Measurements from ENCODE around the gene TNFRSF17. TPM values are rescaled to one million over a fixed set of nuclear protein-coding genes. Genes with fewer than 3 reads are reported as not detected.

Gene TNFRSF17
- total and polyA plus RNA-seq, 9 of the 15 experiments (the other 6 are each of a cell fraction or from before 2014, with no cell fraction given) = not detected

DNA sequence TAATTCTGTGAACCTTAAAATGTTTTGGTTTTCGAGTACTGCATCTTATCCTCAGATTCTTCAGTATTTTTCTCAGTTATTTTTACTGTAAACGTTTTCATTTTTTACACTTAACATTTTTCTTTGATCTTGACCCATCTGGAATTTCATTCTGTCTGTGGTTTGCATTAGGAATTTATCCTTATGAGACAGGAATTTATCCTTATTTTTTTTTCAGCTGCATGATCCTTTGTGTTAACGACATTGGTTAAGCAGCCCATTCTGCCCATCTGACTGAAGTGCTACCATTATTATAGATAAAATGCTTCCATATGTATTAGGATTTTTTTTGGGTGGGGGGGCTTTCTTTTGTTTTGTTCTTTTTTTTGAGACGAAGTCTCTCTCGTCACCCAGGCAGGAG is 52.5 kb downstream of the TNFRSF17 start (continued):
- TF ChIP-seq, protein P1, sequence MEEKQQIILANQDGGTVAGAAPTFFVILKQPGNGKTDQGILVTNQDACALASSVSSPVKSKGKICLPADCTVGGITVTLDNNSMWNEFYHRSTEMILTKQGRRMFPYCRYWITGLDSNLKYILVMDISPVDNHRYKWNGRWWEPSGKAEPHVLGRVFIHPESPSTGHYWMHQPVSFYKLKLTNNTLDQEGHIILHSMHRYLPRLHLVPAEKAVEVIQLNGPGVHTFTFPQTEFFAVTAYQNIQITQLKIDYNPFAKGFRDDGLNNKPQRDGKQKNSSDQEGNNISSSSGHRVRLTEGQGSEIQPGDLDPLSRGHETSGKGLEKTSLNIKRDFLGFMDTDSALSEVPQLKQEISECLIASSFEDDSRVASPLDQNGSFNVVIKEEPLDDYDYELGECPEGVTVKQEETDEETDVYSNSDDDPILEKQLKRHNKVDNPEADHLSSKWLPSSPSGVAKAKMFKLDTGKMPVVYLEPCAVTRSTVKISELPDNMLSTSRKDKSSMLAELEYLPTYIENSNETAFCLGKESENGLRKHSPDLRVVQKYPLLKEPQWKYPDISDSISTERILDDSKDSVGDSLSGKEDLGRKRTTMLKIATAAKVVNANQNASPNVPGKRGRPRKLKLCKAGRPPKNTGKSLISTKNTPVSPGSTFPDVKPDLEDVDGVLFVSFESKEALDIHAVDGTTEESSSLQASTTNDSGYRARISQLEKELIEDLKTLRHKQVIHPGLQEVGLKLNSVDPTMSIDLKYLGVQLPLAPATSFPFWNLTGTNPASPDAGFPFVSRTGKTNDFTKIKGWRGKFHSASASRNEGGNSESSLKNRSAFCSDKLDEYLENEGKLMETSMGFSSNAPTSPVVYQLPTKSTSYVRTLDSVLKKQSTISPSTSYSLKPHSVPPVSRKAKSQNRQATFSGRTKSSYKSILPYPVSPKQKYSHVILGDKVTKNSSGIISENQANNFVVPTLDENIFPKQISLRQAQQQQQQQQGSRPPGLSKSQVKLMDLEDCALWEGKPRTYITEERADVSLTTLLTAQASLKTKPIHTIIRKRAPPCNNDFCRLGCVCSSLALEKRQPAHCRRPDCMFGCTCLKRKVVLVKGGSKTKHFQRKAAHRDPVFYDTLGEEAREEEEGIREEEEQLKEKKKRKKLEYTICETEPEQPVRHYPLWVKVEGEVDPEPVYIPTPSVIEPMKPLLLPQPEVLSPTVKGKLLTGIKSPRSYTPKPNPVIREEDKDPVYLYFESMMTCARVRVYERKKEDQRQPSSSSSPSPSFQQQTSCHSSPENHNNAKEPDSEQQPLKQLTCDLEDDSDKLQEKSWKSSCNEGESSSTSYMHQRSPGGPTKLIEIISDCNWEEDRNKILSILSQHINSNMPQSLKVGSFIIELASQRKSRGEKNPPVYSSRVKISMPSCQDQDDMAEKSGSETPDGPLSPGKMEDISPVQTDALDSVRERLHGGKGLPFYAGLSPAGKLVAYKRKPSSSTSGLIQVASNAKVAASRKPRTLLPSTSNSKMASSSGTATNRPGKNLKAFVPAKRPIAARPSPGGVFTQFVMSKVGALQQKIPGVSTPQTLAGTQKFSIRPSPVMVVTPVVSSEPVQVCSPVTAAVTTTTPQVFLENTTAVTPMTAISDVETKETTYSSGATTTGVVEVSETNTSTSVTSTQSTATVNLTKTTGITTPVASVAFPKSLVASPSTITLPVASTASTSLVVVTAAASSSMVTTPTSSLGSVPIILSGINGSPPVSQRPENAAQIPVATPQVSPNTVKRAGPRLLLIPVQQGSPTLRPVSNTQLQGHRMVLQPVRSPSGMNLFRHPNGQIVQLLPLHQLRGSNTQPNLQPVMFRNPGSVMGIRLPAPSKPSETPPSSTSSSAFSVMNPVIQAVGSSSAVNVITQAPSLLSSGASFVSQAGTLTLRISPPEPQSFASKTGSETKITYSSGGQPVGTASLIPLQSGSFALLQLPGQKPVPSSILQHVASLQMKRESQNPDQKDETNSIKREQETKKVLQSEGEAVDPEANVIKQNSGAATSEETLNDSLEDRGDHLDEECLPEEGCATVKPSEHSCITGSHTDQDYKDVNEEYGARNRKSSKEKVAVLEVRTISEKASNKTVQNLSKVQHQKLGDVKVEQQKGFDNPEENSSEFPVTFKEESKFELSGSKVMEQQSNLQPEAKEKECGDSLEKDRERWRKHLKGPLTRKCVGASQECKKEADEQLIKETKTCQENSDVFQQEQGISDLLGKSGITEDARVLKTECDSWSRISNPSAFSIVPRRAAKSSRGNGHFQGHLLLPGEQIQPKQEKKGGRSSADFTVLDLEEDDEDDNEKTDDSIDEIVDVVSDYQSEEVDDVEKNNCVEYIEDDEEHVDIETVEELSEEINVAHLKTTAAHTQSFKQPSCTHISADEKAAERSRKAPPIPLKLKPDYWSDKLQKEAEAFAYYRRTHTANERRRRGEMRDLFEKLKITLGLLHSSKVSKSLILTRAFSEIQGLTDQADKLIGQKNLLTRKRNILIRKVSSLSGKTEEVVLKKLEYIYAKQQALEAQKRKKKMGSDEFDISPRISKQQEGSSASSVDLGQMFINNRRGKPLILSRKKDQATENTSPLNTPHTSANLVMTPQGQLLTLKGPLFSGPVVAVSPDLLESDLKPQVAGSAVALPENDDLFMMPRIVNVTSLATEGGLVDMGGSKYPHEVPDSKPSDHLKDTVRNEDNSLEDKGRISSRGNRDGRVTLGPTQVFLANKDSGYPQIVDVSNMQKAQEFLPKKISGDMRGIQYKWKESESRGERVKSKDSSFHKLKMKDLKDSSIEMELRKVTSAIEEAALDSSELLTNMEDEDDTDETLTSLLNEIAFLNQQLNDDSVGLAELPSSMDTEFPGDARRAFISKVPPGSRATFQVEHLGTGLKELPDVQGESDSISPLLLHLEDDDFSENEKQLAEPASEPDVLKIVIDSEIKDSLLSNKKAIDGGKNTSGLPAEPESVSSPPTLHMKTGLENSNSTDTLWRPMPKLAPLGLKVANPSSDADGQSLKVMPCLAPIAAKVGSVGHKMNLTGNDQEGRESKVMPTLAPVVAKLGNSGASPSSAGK (IDR thresholded peaks at IDR 0.05) = no peak
- TF ChIP-seq, protein P2, sequence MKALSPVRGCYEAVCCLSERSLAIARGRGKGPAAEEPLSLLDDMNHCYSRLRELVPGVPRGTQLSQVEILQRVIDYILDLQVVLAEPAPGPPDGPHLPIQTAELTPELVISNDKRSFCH (CRISPR knock-in tag; IDR thresholded peaks at IDR 0.05) = no peak
- TF ChIP-seq, protein P2 (tag; IDR thresholded peaks at IDR 0.05) = no peak
- TF ChIP-seq, protein P3, sequence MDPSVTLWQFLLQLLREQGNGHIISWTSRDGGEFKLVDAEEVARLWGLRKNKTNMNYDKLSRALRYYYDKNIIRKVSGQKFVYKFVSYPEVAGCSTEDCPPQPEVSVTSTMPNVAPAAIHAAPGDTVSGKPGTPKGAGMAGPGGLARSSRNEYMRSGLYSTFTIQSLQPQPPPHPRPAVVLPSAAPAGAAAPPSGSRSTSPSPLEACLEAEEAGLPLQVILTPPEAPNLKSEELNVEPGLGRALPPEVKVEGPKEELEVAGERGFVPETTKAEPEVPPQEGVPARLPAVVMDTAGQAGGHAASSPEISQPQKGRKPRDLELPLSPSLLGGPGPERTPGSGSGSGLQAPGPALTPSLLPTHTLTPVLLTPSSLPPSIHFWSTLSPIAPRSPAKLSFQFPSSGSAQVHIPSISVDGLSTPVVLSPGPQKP (CRISPR knock-in tag; IDR thresholded peaks at IDR 0.05) = no peak

Small RNA genes within 50 kb of the gene (small RNA-seq; reads per million reads assigned to genes)
- gene AC007216.5 = not detected
- not detected for gene UBL5P4

Other genes with a start within 250 kb of the TNFRSF17 start
- 26.2 and 32.9 TPM in 2 replicates for gene TXNDC11, start 222.4 kb upstream of the TNFRSF17 start, total RNA-seq (2014; rRNA removed)
- 17.8 TPM in 2 replicates for gene TXNDC11, start 222.4 kb upstream of the TNFRSF17 start, total RNA-seq (2014; rRNA removed; fragmentation: Illumina TruSeq; extraction: Trizol)
- 28.2 and 28.6 TPM in 2 replicates for gene TXNDC11, start 222.4 kb upstream of the TNFRSF17 start, total RNA-seq (2015; rRNA removed; fragmentation: Illumina TruSeq; extraction: Trizol)
- gene TXNDC11, start 222.4 kb upstream of the TNFRSF17 start, total RNA-seq (2021) = 25.4 and 26.2 TPM in 2 replicates
- gene TXNDC11, start 222.4 kb upstream of the TNFRSF17 start, polyA plus RNA-seq (2011; rRNA removed) = 32.6 and 35.8 TPM in 2 replicates
- gene TXNDC11, start 222.4 kb upstream of the TNFRSF17 start, polyA plus RNA-seq (2014; fragmentation: Illumina TruSeq; extraction: Trizol) = 27.7 and 29.2 TPM in 2 replicates
- 1 to 10 TPM in 1 of 2 experiments, under 1 TPM in 1; 0.66 to 2.3 TPM for gene TXNDC11, start 222.4 kb upstream of the TNFRSF17 start, polyA plus RNA-seq (2014; fragmentation: Nextera tagmentation; extraction: Ambion mirVana)
- 22.2 and 32.3 TPM in 2 replicates for gene TXNDC11, start 222.4 kb upstream of the TNFRSF17 start, polyA plus RNA-seq (2014; rRNA removed)
- gene ZC3H7A, start 168.0 kb upstream of the TNFRSF17 start, total RNA-seq (2014; rRNA removed) = 19.8 and 21.7 TPM in 2 replicates
- gene ZC3H7A, start 168.0 kb upstream of the TNFRSF17 start, total RNA-seq (2014; rRNA removed; fragmentation: Illumina TruSeq; extraction: Trizol) = 23.7 and 27.1 TPM in 2 replicates
- gene ZC3H7A, start 168.0 kb upstream of the TNFRSF17 start, total RNA-seq (2015; rRNA removed; fragmentation: Illumina TruSeq; extraction: Trizol) = 26.4 and 28.2 TPM in 2 replicates
- gene ZC3H7A, start 168.0 kb upstream of the TNFRSF17 start, total RNA-seq (2021) = 37.1 and 39.4 TPM in 2 replicates
- 30.7 and 31.3 TPM in 2 replicates for gene ZC3H7A, start 168.0 kb upstream of the TNFRSF17 start, polyA plus RNA-seq (2011; rRNA removed)
- gene ZC3H7A, start 168.0 kb upstream of the TNFRSF17 start, polyA plus RNA-seq (2014; fragmentation: Illumina TruSeq; extraction: Trizol) = 40.0 and 49.1 TPM in 2 replicates
- 10 to 100 TPM; 22.5 to 23.1 TPM for gene ZC3H7A, start 168.0 kb upstream of the TNFRSF17 start, polyA plus RNA-seq (2014; fragmentation: Nextera tagmentation; extraction: Ambion mirVana)
- gene ZC3H7A, start 168.0 kb upstream of the TNFRSF17 start, polyA plus RNA-seq (2014; rRNA removed) = 26.0 and 35.8 TPM in 2 replicates
- gene RSL1D1, start 113.7 kb upstream of the TNFRSF17 start, total RNA-seq (2014; rRNA removed) = 259 and 349 TPM in 2 replicates
- gene RSL1D1, start 113.7 kb upstream of the TNFRSF17 start, total RNA-seq (2014; rRNA removed; fragmentation: Illumina TruSeq; extraction: Trizol) = 418 and 492 TPM in 2 replicates
- 374 and 403 TPM in 2 replicates for gene RSL1D1, start 113.7 kb upstream of the TNFRSF17 start, total RNA-seq (2015; rRNA removed; fragmentation: Illumina TruSeq; extraction: Trizol)
- gene RSL1D1, start 113.7 kb upstream of the TNFRSF17 start, total RNA-seq (2021) = 254 and 259 TPM in 2 replicates
- gene RSL1D1, start 113.7 kb upstream of the TNFRSF17 start, polyA plus RNA-seq (2011; rRNA removed) = 169 and 299 TPM in 2 replicates
- gene RSL1D1, start 113.7 kb upstream of the TNFRSF17 start, polyA plus RNA-seq (2014; fragmentation: Illumina TruSeq; extraction: Trizol) = 598 and 753 TPM in 2 replicates
- 100 to 1,000 TPM; 373 to 662 TPM for gene RSL1D1, start 113.7 kb upstream of the TNFRSF17 start, polyA plus RNA-seq (2014; fragmentation: Nextera tagmentation; extraction: Ambion mirVana)
- 240 and 316 TPM in 2 replicates for gene RSL1D1, start 113.7 kb upstream of the TNFRSF17 start, polyA plus RNA-seq (2014; rRNA removed)
- 107 TPM in 2 replicates for gene GSPT1, start 49.3 kb upstream of the TNFRSF17 start, total RNA-seq (2014; rRNA removed)
- gene GSPT1, start 49.3 kb upstream of the TNFRSF17 start, total RNA-seq (2014; rRNA removed; fragmentation: Illumina TruSeq; extraction: Trizol) = 151 and 161 TPM in 2 replicates
- gene GSPT1, start 49.3 kb upstream of the TNFRSF17 start, total RNA-seq (2015; rRNA removed; fragmentation: Illumina TruSeq; extraction: Trizol) = 147 and 148 TPM in 2 replicates
- 210 and 219 TPM in 2 replicates for gene GSPT1, start 49.3 kb upstream of the TNFRSF17 start, total RNA-seq (2021)
- gene GSPT1, start 49.3 kb upstream of the TNFRSF17 start, polyA plus RNA-seq (2011; rRNA removed) = 126 and 162 TPM in 2 replicates
- 219 and 269 TPM in 2 replicates for gene GSPT1, start 49.3 kb upstream of the TNFRSF17 start, polyA plus RNA-seq (2014; fragmentation: Illumina TruSeq; extraction: Trizol)
- gene GSPT1, start 49.3 kb upstream of the TNFRSF17 start, polyA plus RNA-seq (2014; fragmentation: Nextera tagmentation; extraction: Ambion mirVana) = 10 to 100 TPM; 63.8 to 75.0 TPM
- gene GSPT1, start 49.3 kb upstream of the TNFRSF17 start, polyA plus RNA-seq (2014; rRNA removed) = 111 and 132 TPM in 2 replicates
- 0.86 and 1.4 TPM in 2 replicates for gene NPIPB2, start 23.2 kb upstream of the TNFRSF17 start, total RNA-seq (2014; rRNA removed)
- 1.8 and 1.9 TPM in 2 replicates for gene NPIPB2, start 23.2 kb upstream of the TNFRSF17 start, total RNA-seq (2014; rRNA removed; fragmentation: Illumina TruSeq; extraction: Trizol)
- gene NPIPB2, start 23.2 kb upstream of the TNFRSF17 start, total RNA-seq (2015; rRNA removed; fragmentation: Illumina TruSeq; extraction: Trizol) = 2.9 and 3.4 TPM in 2 replicates
- gene NPIPB2, start 23.2 kb upstream of the TNFRSF17 start, total RNA-seq (2021) = 2.9 and 4.1 TPM in 2 replicates
- 1.0 and 1.9 TPM in 2 replicates for gene NPIPB2, start 23.2 kb upstream of the TNFRSF17 start, polyA plus RNA-seq (2011; rRNA removed)
- 0.58 and 0.91 TPM in 2 replicates for gene NPIPB2, start 23.2 kb upstream of the TNFRSF17 start, polyA plus RNA-seq (2014; fragmentation: Illumina TruSeq; extraction: Trizol)
- gene NPIPB2, start 23.2 kb upstream of the TNFRSF17 start, polyA plus RNA-seq (2014; fragmentation: Nextera tagmentation; extraction: Ambion mirVana) = under 1 TPM in 1 of 2 experiments, not detected in 1; 0.21 TPM
- 1.9 and 3.6 TPM in 2 replicates for gene NPIPB2, start 23.2 kb upstream of the TNFRSF17 start, polyA plus RNA-seq (2014; rRNA removed)
- gene SNX29, start 11.5 kb downstream of the TNFRSF17 start, total RNA-seq (2014; rRNA removed) = 4.5 and 8.3 TPM in 2 replicates
- gene SNX29, start 11.5 kb downstream of the TNFRSF17 start, total RNA-seq (2014; rRNA removed; fragmentation: Illumina TruSeq; extraction: Trizol) = 4.8 and 5.4 TPM in 2 replicates
- gene SNX29, start 11.5 kb downstream of the TNFRSF17 start, total RNA-seq (2015; rRNA removed; fragmentation: Illumina TruSeq; extraction: Trizol) = 6.9 and 7.2 TPM in 2 replicates
- gene SNX29, start 11.5 kb downstream of the TNFRSF17 start, total RNA-seq (2021) = 10.2 and 12.8 TPM in 2 replicates
- 4.8 and 6.5 TPM in 2 replicates for gene SNX29, start 11.5 kb downstream of the TNFRSF17 start, polyA plus RNA-seq (2011; rRNA removed)
- gene SNX29, start 11.5 kb downstream of the TNFRSF17 start, polyA plus RNA-seq (2014; fragmentation: Illumina TruSeq; extraction: Trizol) = 4.8 TPM in 2 replicates
- gene SNX29, start 11.5 kb downstream of the TNFRSF17 start, polyA plus RNA-seq (2014; fragmentation: Nextera tagmentation; extraction: Ambion mirVana) = 1 to 10 TPM; 1.5 to 5.5 TPM
- 3.7 and 4.1 TPM in 2 replicates for gene SNX29, start 11.5 kb downstream of the TNFRSF17 start, polyA plus RNA-seq (2014; rRNA removed)

Data from K562 (cell line).